Prostate gland (tissue), 2 donors: ENCODE data around the gene RELCH. TPM values are rescaled to one million over a fixed set of nuclear protein-coding genes. Genes with fewer than 3 reads are reported as not detected.

ENCODE experiments used
- DNase-seq: peaks from one replicate; pipeline ENCODE4 v3.0.0-alpha.2; 2019; ENCODE audit warnings: low spot score
- H3K27ac ChIP-seq, 2 donors: fragments of 200-600 bp; sonication (generic); 2 replicates each; pipeline ENCODE4 v1.5.1; 2017 to 2019
- H3K27me3 ChIP-seq: fragments of 200-600 bp; sonication (generic); replicated peaks from 2 replicates; pipeline ENCODE4 v1.5.1; 2019; ENCODE audit not compliant: insufficient read depth
- H3K36me3 ChIP-seq, 2 donors: fragments of 200-600 bp; sonication (generic); 1 replicate in 1 of 2; 2 replicates in 1 of 2; pipeline versions ENCODE4 v1.5.1 to v1.8.1; 2017 to 2019
- H3K4me1 ChIP-seq: fragments of 200-600 bp; sonication (generic); replicated peaks from 2 replicates; pipeline ENCODE4 v1.5.1; 2019
- H3K4me3 ChIP-seq, 2 donors: fragments of 200-600 bp; sonication (generic); 2 replicates each; pipeline ENCODE4 v1.5.1; 2017 to 2019
- H3K9me3 ChIP-seq: fragments of 200-600 bp; sonication (generic); 2 replicates; pipeline ENCODE4 v1.5.1; 2017
- CTCF ChIP-seq, 4 experiments: fragments of 200-600 bp in 2 of 4; fragments of 450-650 bp in 2 of 4; sonication (generic) in 2 of 4; IDR thresholded peaks; 1 replicate in 3 of 4; 2 replicates in 1 of 4; pipeline ENCODE4 v1.5.1; 2016 to 2019; ENCODE audit warnings: antibody characterized with exemption in 4 of 4, mild to moderate bottlenecking in 2 of 4, moderate library complexity in 2 of 4
- POLR2A ChIP-seq: fragments of 450-650 bp; IDR thresholded peaks from one replicate; pipeline ENCODE4 v1.6.1; 2016; ENCODE audit warnings: antibody characterized with exemption, mild to moderate bottlenecking
- POLR2AphosphoS5 ChIP-seq: sonication (generic); formaldehyde crosslinking; IDR thresholded peaks from one replicate; pipeline ENCODE4 v1.6.1; 2017; ENCODE audit warnings: antibody characterized with exemption
- WGBS: methylation state at CpG from one replicate; pipeline ENCODE4 v1.1.5; 2018; 5-methylcytosine and 5-hydroxymethylcytosine counted together
- intact Hi-C: fragments of 100-400 bp; cut with DNase I; formaldehyde crosslinking; loops from one replicate; pipeline ENCODE4 v1.14.2; 2022
- total RNA-seq, 2 donors: library from RNA; depleted of rRNA; stranded (reverse); fragments of >200 nt; gene quantifications; one replicate each; pipeline ENCODE4 v1.1.0, GENCODE V29; 2016

RELCH gene
- total RNA-seq, 2 donors from 2014 or later, result 34.8 to 49.0 TPM

GRCh38 chr18:62258093-62258492, 71.0 kb downstream of the RELCH start:
- Histone ChIP-seq H3K4me1 (no peaks in the 10 kb centered on the region), H3K9me3 (no peaks in the 10 kb centered on the region), H3K4me3 (no peak overlapping the region), H3K36me3 (no peaks in the 10 kb centered on the region), H3K27me3 (no peaks in the 10 kb centered on the region), H3K27ac (no peak overlapping the region)
- TF ChIP-seq CTCF (IDR thresholded peaks at IDR 0.05) (no peak), POLR2AphosphoS5 (no peak), POLR2A (no peak)
- intact Hi-C loops, result no loop called here
- no peak for DNase-seq

- no peak overlapping the region for H3K27ac ChIP-seq
- no peak for DNase-seq
- TF ChIP-seq CTCF (IDR thresholded peaks at IDR 0.05) (no peak), POLR2AphosphoS5 (no peak), POLR2A (no peak)
- H3K9me3 ChIP-seq, result no peaks in the 10 kb centered on the region
- H3K27me3 ChIP-seq, result no peaks in the 10 kb centered on the region
- H3K4me3 ChIP-seq, result no peak overlapping the region
- H3K36me3 ChIP-seq, result no peaks in the 10 kb centered on the region
- intact Hi-C loops, result no loop called here
- no peaks in the 10 kb centered on the region for H3K4me1 ChIP-seq
These were observed 71.6 kb downstream of the RELCH start for GRCh38 chr18:62258616-62259015.

GRCh38 chr18:62262061-62262460, 75.0 kb downstream of the RELCH start:
- no peaks in the 10 kb centered on the region for H3K9me3 ChIP-seq
- intact Hi-C loops, result no loop called here
- no peak for DNase-seq
- no peak overlapping the region for H3K4me3 ChIP-seq
- no peak for TF ChIP-seq POLR2AphosphoS5
- TF ChIP-seq POLR2A, result no peak
- no peaks in the 10 kb centered on the region for H3K4me1 ChIP-seq
- WGBS, result 51% methylated on average over 2 of the region's 2 CpGs
- H3K27me3 ChIP-seq, result no peaks in the 10 kb centered on the region
- no peaks in the 10 kb centered on the region for H3K36me3 ChIP-seq
- no peak overlapping the region for H3K27ac ChIP-seq

GRCh38 chr18:62264984-62265383, 77.9 kb downstream of the RELCH start:
- DNase-seq, result no peak
- no peak overlapping the region for H3K4me3 ChIP-seq
- WGBS, result 80% methylated on average over 2 of the region's 2 CpGs
- H3K9me3 ChIP-seq, result no peaks in the 10 kb centered on the region
- no peak for TF ChIP-seq POLR2AphosphoS5
- no peaks in the 10 kb centered on the region for H3K27me3 ChIP-seq
- no peaks in the 10 kb centered on the region for H3K36me3 ChIP-seq
- no peaks in the 10 kb centered on the region for H3K4me1 ChIP-seq
- no peak overlapping the region for H3K27ac ChIP-seq
- intact Hi-C loops, result no loop called here

- Histone ChIP-seq H3K4me1 (no peaks in the 10 kb centered on the region), H3K4me3 (no peak overlapping the region), H3K27ac (no peak overlapping the region), H3K36me3 (no peaks in the 10 kb centered on the region), H3K9me3 (no peaks in the 10 kb centered on the region), H3K27me3 (no peaks in the 10 kb centered on the region)
- TF ChIP-seq POLR2A, result no peak
- TF ChIP-seq POLR2AphosphoS5, result no peak
- no peak for TF ChIP-seq CTCF (IDR thresholded peaks at IDR 0.05)
- DNase-seq, result no peak
- intact Hi-C loops, result no loop called here
- 95% methylated on average over 1 of the region's 1 CpG for WGBS
These were observed 90.0 kb downstream of the RELCH start for GRCh38 chr18:62277045-62277444.

GRCh38 chr18:62279561-62279960, 92.5 kb downstream of the RELCH start:
- TF ChIP-seq POLR2AphosphoS5 (no peak), POLR2A (no peak), CTCF (IDR thresholded peaks at IDR 0.05) (no peak)
- DNase-seq, result no peak
- H3K27ac ChIP-seq, result no peak overlapping the region
- intact Hi-C loops, result no loop called here
- no peak overlapping the region for H3K4me3 ChIP-seq
- H3K9me3 ChIP-seq, result no peaks in the 10 kb centered on the region
- no peaks in the 10 kb centered on the region for H3K4me1 ChIP-seq
- WGBS, result 72% methylated on average over 5 of the region's 5 CpGs
- H3K36me3 ChIP-seq, result no peaks in the 10 kb centered on the region
- H3K27me3 ChIP-seq, result no peaks in the 10 kb centered on the region
